ENCODE results near the gene FOSB.

- TF ChIP-seq, protein P1, sequence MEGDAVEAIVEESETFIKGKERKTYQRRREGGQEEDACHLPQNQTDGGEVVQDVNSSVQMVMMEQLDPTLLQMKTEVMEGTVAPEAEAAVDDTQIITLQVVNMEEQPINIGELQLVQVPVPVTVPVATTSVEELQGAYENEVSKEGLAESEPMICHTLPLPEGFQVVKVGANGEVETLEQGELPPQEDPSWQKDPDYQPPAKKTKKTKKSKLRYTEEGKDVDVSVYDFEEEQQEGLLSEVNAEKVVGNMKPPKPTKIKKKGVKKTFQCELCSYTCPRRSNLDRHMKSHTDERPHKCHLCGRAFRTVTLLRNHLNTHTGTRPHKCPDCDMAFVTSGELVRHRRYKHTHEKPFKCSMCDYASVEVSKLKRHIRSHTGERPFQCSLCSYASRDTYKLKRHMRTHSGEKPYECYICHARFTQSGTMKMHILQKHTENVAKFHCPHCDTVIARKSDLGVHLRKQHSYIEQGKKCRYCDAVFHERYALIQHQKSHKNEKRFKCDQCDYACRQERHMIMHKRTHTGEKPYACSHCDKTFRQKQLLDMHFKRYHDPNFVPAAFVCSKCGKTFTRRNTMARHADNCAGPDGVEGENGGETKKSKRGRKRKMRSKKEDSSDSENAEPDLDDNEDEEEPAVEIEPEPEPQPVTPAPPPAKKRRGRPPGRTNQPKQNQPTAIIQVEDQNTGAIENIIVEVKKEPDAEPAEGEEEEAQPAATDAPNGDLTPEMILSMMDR (IDR thresholded peaks at IDR 0.05): no peak
- TF ChIP-seq EP300 (IDR thresholded peaks at IDR 0.05) (no peak), POLR2A (IDR thresholded peaks at IDR 0.05) (no peak)
Observed at GRCh38 chr19:45483033-45483432, 15.2 kb downstream of the FOSB start.

Measured in tibial nerve (tissue), 4 donors.